22Rv1 (cell line): Measurements from ENCODE around the gene KRT6B.

Experiments used
- CTCF ChIP-seq: fragments of 450-650 bp; IDR thresholded peaks from 2 replicates; pipeline ENCODE4 v1.5.1; 2017; ENCODE audit warnings: mild to moderate bottlenecking
- ZFX ChIP-seq: fragments of 450-650 bp; IDR thresholded peaks from 2 replicates; pipeline ENCODE4 v1.6.1; 2017; ENCODE audit warnings: antibody characterized with exemption, borderline replicate concordance

GRCh38 chr12:52486166-52487105, 34.5 kb upstream of the KRT6B start:
- TF ChIP-seq CTCF (no peak), ZFX (no peak)
